Stimulated activated CD8-positive, alpha-beta memory T cell treated with anti-CD3 and anti-CD28 coated beads, Interleukin-4, amount 100 ng/mL, for 4 hours (primary cell): ENCODE data around the gene ASAP2.

ENCODE experiments used
- DNase-seq, 2 donors: peaks; one replicate each; pipeline ENCODE4 v3.0.0-alpha.2; 2020; ENCODE audit warnings: low read depth in 2 of 2, low spot score in 1 of 2

Gene ASAP2

GRCh38 chr2:9230051-9230802 lies 23.6 kb downstream of the ASAP2 start:
- no peak for DNase-seq

- DNase-seq: no peak
Measured at GRCh38 chr2:9230881-9231280, 24.3 kb downstream of the ASAP2 start.

- no peak for DNase-seq
Measured at GRCh38 chr2:9231291-9232165, 24.9 kb downstream of the ASAP2 start.

- no peak for DNase-seq
Measured at GRCh38 chr2:9232166-9232479, 25.5 kb downstream of the ASAP2 start.

- no peak for DNase-seq
Measured at GRCh38 chr2:9232886-9233285, 26.3 kb downstream of the ASAP2 start.

- DNase-seq: no peak
Measured at GRCh38 chr2:9234680-9235146, 28.1 kb downstream of the ASAP2 start.

- DNase-seq: no peak
Measured at GRCh38 chr2:9235147-9236044, 28.8 kb downstream of the ASAP2 start.

- no peak for DNase-seq
Measured at GRCh38 chr2:9236045-9236344, 29.4 kb downstream of the ASAP2 start.

- DNase-seq: no peak
Measured at GRCh38 chr2:9236867-9237266, 30.3 kb downstream of the ASAP2 start.

GRCh38 chr2:9237831-9238230 lies 31.2 kb downstream of the ASAP2 start:
- DNase-seq: no peak

GRCh38 chr2:9238591-9239326 lies 32.1 kb downstream of the ASAP2 start:
- DNase-seq: no peak

GRCh38 chr2:9239616-9240015 lies 33.0 kb downstream of the ASAP2 start:
- DNase-seq: no peak

- DNase-seq: no peak
Measured at GRCh38 chr2:9240745-9241144, 34.1 kb downstream of the ASAP2 start.

- DNase-seq: no peak
Measured at GRCh38 chr2:9241233-9241632, 34.6 kb downstream of the ASAP2 start.

- DNase-seq: no peak
Measured at GRCh38 chr2:9243357-9243756, 36.7 kb downstream of the ASAP2 start.

- DNase-seq: no peak
Measured at GRCh38 chr2:9244985-9245544, 38.5 kb downstream of the ASAP2 start.

- DNase-seq: no peak
Measured at GRCh38 chr2:9247177-9247576, 40.6 kb downstream of the ASAP2 start.

GRCh38 chr2:9247786-9248185 lies 41.2 kb downstream of the ASAP2 start:
- DNase-seq: no peak

- DNase-seq: no peak
Measured at GRCh38 chr2:9248363-9248762, 41.8 kb downstream of the ASAP2 start.

- no peak for DNase-seq
Measured at GRCh38 chr2:9249020-9249800, 42.6 kb downstream of the ASAP2 start.
